ENCODE measurements around the gene HLA-DPA1. TPM values are rescaled to one million over a fixed set of nuclear protein-coding genes. Genes with fewer than 3 reads are reported as not detected.
A peak's percentile ranks its signal among the peaks of the same experiment; 100 is the strongest.

The HLA-DPA1 gene
- total RNA-seq, 1 donor from 2014 or later, result 1.4 TPM

DNA sequence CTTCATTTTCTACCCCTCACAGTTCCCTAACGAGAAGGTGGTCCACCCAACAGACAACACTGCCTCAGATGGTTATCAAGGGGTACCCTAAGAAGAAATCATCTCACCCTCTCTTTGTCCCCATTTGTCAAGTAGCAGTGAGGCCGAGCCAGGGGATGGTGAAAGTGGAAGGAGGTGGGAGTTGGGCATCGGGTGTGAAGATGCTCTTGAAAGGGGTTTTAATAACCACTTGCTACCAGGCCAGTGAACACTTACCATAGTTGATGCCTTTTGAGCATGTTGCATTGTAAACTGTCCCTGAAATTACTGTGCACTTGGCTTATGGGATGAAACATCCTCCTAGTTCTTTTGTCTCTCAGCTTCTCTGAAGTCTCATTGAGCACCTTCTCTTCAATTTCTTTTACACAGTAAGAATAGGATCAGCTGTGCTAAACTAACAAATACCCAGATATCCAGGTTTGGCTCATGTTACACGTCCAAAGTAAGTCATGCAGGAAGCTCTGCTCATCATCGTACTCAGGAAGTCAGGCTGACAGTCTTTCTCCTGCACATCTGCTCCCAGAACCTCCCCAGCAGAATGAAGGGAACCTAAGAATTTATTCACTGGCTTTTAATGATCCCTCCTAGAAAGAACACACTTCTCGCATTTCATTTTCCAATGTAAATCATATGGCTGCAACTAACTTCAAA is 15.6 kb upstream of the HLA-DPA1 start:
- no peak for DNase-seq (ENCODE audit: low read depth, low spot score)

DNA sequence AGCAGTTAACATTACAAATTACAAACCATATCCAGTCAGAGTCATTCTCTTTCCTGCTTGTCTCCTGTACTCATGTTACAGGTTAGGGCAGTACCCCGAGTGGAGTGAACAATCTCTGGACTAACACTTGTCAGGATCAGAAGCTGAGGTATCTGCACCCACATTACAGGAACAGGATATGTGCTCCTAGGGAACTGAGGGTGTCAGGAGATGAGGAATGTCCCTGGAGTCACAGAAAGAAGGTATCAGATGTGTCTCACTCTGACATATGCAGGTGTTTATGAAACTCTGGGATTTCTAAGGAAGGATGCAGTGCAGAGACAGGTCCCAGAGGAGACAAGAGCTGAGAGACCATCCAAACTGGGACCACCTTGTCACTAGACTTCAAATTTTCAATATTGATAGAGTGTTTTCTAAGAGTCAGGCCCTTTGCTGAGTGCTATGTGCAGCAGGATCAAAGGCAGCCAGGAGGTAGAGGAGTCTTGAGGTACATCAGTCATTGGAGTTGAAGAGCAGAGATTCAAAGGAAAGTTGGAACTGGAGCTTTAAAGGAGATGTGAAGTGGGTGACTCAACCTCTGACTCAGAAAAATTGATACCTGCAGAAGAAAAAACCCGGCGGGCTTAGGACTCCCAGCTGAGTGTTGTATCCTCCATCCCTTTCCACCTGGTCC is 14.9 kb upstream of the HLA-DPA1 start:
- no peak for DNase-seq (ENCODE audit: low read depth, low spot score)

- no peak for DNase-seq (ENCODE audit: low read depth, low spot score)
Measured at GRCh38 chr6:33085627-33086026, 12.2 kb upstream of the HLA-DPA1 start.

GRCh38 chr6:33082702-33083101 is 9.3 kb upstream of the HLA-DPA1 start:
- DNase-seq (ENCODE audit: low read depth, low spot score), result no peak

- no peak for DNase-seq (ENCODE audit: low read depth, low spot score)
Measured at GRCh38 chr6:33081098-33081824, 7.8 kb upstream of the HLA-DPA1 start.

DNA sequence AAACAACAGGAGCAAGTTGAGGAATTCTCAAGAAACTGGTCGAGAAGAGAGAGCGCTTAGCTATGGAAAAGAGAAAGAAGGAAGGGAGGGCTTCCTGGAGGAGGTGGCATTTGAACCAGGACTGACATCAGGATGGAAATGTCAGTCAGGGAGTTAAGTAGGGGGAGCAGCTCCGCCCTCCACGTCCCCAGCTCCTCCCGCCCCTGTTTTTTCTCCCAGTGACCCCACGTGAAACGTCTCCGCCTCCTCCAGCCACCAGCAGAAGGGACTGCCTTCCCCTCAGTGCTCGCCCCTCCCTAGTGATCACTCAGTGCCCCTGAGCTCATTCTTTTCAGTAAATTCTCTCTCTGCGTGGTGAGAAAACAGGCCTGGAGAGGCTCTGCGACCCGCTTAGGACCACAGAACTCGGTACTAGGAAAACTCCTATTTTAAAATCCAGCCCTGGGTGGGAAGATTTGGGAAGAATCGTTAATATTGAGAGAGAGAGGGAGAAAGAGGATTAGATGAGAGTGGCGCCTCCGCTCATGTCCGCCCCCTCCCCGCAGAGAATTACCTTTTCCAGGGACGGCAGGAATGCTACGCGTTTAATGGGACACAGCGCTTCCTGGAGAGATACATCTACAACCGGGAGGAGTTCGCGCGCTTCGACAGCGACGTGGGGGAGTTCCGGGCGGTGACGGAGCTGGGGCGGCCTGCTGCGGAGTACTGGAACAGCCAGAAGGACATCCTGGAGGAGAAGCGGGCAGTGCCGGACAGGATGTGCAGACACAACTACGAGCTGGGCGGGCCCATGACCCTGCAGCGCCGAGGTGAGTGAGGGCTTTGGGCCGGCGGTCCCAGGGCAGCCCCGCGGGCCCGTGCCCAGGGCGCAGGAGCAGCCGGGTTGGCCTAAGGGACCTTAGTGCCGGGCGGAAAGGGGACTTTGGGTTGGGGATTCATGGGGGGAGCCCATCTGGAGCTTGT is 7.0 kb upstream of the HLA-DPA1 start:
- DNase-seq (ENCODE audit: low read depth, low spot score), result no peak

- DNase-seq (ENCODE audit: low read depth, low spot score), result no peak
Measured at GRCh38 chr6:33079580-33079979, 6.1 kb upstream of the HLA-DPA1 start.

DNA sequence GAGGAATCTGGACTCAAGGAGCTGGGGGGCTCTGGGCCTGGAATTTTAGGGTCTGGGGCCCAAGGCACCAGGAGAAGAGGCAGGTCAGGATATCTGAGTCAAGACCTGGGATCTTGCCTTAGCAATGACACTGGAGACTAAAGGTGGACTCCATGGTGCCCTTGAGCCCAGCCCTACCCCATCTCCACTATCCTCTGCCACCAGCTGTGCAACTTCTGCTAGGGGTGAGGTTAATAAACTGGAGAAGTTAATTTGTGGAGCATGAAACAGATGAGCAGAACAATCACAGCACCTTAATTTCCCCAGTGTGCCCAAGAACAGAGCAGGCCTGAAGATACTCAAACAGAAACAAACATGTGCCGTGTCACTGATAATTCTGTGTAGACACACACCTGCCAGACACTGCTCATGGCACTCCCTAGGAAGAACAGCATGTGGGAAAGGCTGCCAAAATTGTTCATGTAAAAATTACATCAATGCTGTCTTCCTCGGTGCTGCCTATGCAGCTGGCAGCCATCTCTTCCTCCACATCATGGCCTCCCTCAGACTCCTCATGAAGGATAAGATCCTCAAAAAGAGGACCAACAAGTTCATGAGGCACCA is 5.6 kb upstream of the HLA-DPA1 start:
- DNase-seq (ENCODE audit: low read depth, low spot score), result no peak

- DNase-seq (ENCODE audit: low read depth, low spot score), result no peak
Measured at GRCh38 chr6:33078442-33078841, 5.0 kb upstream of the HLA-DPA1 start.

DNA sequence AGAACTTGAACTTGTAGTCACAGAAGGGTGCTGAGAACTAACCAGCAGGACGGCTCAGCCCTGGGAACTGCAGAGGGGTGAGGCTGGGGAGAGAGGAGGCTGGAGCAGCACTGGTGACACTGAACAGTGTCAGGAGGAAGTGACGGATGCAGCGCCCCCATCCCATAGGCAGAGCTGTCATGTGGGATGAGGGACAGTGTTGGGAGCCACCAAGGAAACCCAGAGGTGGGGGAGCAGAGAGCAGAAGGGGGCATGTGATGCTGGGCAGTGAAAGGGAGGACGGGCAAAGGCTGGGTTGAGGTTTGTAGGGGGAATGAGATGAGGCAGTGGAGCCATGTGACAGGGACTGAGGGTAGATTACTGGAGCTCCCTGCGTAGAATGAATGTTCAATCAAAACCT is 4.5 kb upstream of the HLA-DPA1 start:
- DNase-seq (ENCODE audit: low read depth, low spot score), result no peak

- DNase-seq (ENCODE audit: low read depth, low spot score), result no peak
Measured at GRCh38 chr6:33076406-33076934, 3.0 kb upstream of the HLA-DPA1 start.

DNA sequence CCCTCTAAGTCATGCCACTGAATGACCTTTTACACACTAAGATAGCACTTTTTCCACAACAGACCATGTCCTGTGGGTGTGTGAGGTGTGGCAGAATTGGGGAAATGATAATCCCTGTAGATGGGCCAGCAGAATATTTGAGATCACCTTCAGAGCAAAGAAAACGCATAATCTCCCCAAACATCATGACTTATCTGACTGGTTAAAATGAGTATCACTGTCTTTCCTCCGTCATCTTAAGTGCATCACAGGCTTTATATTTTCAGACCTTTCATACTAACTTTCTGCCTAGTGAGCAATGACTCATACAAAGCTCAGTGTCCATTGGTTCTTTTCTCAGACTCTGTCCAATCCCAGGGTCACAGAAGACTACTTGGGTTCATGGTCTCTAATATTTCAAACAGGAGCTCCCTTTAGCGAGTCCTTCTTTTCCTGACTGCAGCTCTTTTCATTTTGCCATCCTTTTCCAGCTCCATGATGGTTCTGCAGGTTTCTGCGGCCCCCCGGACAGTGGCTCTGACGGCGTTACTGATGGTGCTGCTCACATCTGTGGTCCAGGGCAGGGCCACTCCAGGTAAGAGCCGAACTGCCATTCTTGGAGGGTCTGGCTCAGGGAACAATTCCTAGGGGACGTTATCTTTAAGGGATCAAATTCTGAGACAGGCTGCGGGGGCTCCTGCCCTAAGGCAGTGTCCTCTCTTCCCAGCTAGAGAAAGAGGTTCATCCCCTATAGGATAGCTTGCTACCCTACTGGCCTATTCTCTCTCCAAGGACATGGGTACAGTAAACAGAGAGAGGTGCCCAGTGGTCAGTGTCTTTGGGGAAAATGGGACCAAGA is 2.3 kb upstream of the HLA-DPA1 start, which contains the start of gene HLA-DPB1:
Gene HLA-DPB1, plus strand, starts transcription at position 423 of the 838 bp plus-strand sequence. Its CDS starts 52 bp downstream, at position 475.
- DNase-seq (ENCODE audit: low read depth, low spot score), result peak; percentile 24

- DNase-seq (ENCODE audit: low read depth, low spot score), result no peak
Measured at GRCh38 chr6:33075208-33075567, 1.7 kb upstream of the HLA-DPA1 start.

GRCh38 chr6:33072508-33073100 is 845 bp downstream of the HLA-DPA1 start:
- DNase-seq (ENCODE audit: low read depth, low spot score), result no peak

DNA sequence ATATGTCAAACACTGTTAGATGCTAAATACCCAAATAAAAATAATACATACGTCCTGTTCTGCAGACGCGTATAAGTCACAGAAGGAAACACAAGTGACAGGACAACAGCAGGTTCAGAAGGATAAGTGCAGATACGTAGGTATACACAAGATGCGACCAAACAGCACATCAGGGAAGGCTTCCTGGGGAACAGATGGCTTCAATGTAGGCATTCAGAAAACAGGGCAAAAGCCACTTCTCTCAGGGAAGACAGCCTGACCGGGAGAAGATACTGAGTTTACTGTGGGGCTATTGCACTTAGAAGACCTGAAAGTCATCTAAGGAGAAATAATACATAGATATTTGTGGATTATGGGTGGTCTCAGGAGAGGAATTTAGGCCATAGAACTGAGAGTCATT is 1.9 kb downstream of the HLA-DPA1 start:
- DNase-seq (ENCODE audit: low read depth, low spot score), result no peak

DNA sequence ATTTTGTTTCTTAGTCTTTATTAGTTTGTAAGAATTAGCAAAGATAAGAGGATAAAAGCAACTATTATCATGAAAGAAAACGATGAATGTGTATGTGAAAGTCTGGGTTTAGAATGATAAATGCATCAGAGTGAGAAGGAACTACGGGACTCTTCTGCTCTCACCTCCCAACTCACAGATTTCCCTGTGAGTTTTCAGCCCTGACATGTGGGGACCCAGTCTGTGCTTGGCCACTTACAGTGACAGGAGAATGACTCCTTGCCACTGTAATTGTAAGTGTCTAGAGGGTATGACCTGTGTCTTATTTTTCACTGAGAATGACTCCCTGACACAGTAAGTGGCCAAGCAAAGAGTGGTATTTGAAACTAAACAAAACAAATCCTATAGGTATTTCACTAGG is 2.5 kb downstream of the HLA-DPA1 start:
- no peak for DNase-seq (ENCODE audit: low read depth, low spot score)

DNA sequence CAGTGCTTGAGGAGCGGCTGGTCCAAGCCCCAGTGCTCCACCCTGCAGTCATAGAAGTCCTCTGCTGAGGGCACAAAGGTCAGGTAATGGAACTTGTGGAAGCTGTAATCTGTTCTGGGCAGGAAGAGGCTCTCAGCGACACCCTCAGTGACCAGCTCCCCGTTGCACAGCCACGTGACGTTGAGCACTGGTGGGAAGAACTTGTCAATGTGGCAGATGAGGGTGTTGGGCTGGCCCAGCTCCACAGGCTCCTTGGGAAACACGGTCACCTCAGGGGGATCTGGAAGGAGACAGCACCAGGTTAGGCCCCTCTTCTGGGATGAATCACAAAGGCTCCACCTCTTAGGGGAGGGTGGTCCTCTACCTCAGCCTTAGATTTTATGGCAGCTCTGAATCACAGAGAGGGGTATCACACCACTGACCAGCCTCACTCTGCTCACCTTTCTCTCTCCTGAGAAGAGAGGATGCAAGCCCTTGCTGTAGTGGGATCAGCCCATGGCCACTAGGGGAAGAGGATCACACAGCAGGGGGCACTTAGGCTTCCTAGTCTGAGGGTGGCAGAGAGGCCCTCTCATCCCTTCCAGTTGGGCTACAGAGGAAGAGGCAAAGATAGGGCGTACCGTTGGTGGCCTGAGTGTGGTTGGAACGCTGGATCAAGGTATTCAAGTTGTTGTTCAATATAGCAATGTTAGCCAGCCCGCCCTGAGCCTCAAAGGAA is 4.3 kb downstream of the HLA-DPA1 start:
- DNase-seq (ENCODE audit: low read depth, low spot score), result no peak

DNA sequence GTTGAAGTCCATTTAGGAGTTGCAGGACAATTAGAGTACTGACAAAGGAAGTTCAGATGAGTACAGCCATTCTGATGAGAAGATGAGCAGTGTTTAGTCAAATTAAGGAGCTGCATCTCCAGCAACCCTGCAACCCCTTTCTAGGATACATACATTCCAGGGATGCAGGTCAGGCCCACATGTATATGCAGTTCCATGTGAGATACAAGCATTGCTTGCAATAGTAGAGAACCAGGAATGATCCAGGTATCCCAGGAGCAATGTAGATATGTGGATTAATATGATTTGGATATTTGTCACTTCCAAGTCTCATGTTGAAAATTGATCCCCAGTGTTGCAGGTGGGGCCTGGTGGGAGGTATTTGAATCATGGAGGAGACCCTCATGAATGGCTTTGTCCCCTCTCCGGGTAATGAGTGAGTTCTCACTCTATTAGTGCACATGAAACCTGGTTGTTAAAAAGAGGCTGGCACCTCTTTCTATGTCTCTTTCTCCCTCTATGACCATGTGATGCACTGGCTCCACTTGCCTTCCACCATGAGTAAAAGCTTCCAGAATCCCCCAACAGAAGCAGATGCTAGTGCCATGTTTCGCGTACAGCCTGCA is 6.4 kb downstream of the HLA-DPA1 start:
- DNase-seq (ENCODE audit: low read depth, low spot score), result no peak

All from pulmonary artery endothelial cell (primary cell).